Endothelial cell (in vitro differentiated cells): Measurements from ENCODE around the gene ATOSB. TPM values are rescaled to one million over a fixed set of nuclear protein-coding genes. Genes with fewer than 3 reads are reported as not detected.
A peak's percentile ranks its signal among the peaks of the same experiment; 100 is the strongest.

Experiments used
- DNase-seq: peaks from one replicate; pipeline ENCODE4 v3.0.0; 2021; ENCODE audit warnings: low spot score
- H3K27ac Mint-ChIP-seq: one replicate; pipeline ENCODE4 v1.8.0; 2021; ENCODE audit warnings: mixed read lengths, inconsistent platforms; ENCODE audit not compliant: unreplicated experiment
- H3K27me3 Mint-ChIP-seq: one replicate; pipeline ENCODE4 v1.8.0; 2021; ENCODE audit warnings: mild to moderate bottlenecking, moderate library complexity, mixed read lengths, inconsistent platforms; ENCODE audit not compliant: unreplicated experiment
- H3K36me3 Mint-ChIP-seq: one replicate; pipeline ENCODE4 v1.8.0; 2021; ENCODE audit warnings: mild to moderate bottlenecking, low read depth, mixed read lengths, inconsistent platforms; ENCODE audit not compliant: unreplicated experiment
- H3K4me1 Mint-ChIP-seq: one replicate; pipeline ENCODE4 v1.8.0; 2021; ENCODE audit warnings: mild to moderate bottlenecking, mixed read lengths, inconsistent platforms; ENCODE audit not compliant: unreplicated experiment
- H3K4me3 Mint-ChIP-seq: one replicate; pipeline ENCODE4 v1.8.0; 2021; ENCODE audit warnings: mild to moderate bottlenecking, mixed read lengths, inconsistent platforms; ENCODE audit not compliant: unreplicated experiment
- H3K9me3 Mint-ChIP-seq: one replicate; pipeline ENCODE4 v1.8.0; 2021; ENCODE audit warnings: mixed read lengths, inconsistent platforms; ENCODE audit not compliant: unreplicated experiment
- CTCF ChIP-seq: fragments of 200-600 bp; sonication (generic); IDR thresholded peaks from one replicate; pipeline ENCODE4 v1.5.0; 2021; ENCODE audit warnings: antibody characterized with exemption; ENCODE audit not compliant: unreplicated experiment
- total RNA-seq: library from RNA; stranded (reverse); fragmentation: NEBNext Ultra II Directional; extraction: Animal tissue kit (Norgen Biotek cat#: 25700); gene quantifications from one replicate; pipeline ENCODE4 v1.2.1, GENCODE V29; 2021; ENCODE audit not compliant: unreplicated experiment

The ATOSB gene
- total RNA-seq, 1 donor from 2014 or later, result 33.7 TPM

- H3K36me3 Mint-ChIP-seq, result peaks cover 60% of the 10 kb centered on the region
- H3K9me3 Mint-ChIP-seq, result no peaks in the 10 kb centered on the region
- H3K4me1 Mint-ChIP-seq, result no peaks in the 10 kb centered on the region
- no peak overlapping the region for H3K4me3 Mint-ChIP-seq
- no peak overlapping the region for H3K27ac Mint-ChIP-seq
- DNase-seq, result no peak
- peaks cover 5% of the 10 kb centered on the region for H3K27me3 Mint-ChIP-seq
- no peak for TF ChIP-seq CTCF
Observed at GRCh38 chr9:35054871-35055644, 60.6 kb downstream of the ATOSB start.

- no peaks in the 10 kb centered on the region for H3K4me1 Mint-ChIP-seq
- no peak overlapping the region for H3K4me3 Mint-ChIP-seq
- peak overlapping the region; percentile 3 for H3K27ac Mint-ChIP-seq
- peaks cover 54% of the 10 kb centered on the region for H3K36me3 Mint-ChIP-seq
- no peak for DNase-seq
- no peak for TF ChIP-seq CTCF
- H3K9me3 Mint-ChIP-seq, result no peaks in the 10 kb centered on the region
- H3K27me3 Mint-ChIP-seq, result peaks cover 4% of the 10 kb centered on the region
Observed at GRCh38 chr9:35054185-35054835, 61.4 kb downstream of the ATOSB start.

Other genes starting within 250 kb of the ATOSB start
- 0.13 TPM for gene PHF24, start 157.6 kb downstream of the ATOSB start, total RNA-seq
- gene DNAJB5, start 126.1 kb downstream of the ATOSB start, total RNA-seq, result 20.4 TPM
- 397 TPM for gene VCP, start 43.2 kb downstream of the ATOSB start, total RNA-seq
- gene FANCG, start 35.9 kb downstream of the ATOSB start, total RNA-seq, result 41.4 TPM
- 20.3 TPM for gene PIGO, start 19.3 kb downstream of the ATOSB start, total RNA-seq
- 108 TPM for gene STOML2, start 12.7 kb downstream of the ATOSB start, total RNA-seq
- 39.9 TPM for gene UNC13B, start 46.1 kb upstream of the ATOSB start, total RNA-seq